RWPE1 (cell line): Measurements from ENCODE around the gene OLIG1.

Experiments
- CTCF ChIA-PET: fragments of 350-600 bp; sonication (Branson Sonifier 250); formaldehyde crosslinking; extraction: SDS; loops from one replicate; lab custom pipeline; 2021; lab: Yijun Ruan, JAX
- POLR2A ChIA-PET: fragments of 400-600 bp; formaldehyde crosslinking; extraction: SDS; loops from one replicate; lab custom pipeline; 2020; ENCODE audit warnings: antibody characterized with exemption; ENCODE audit not compliant: low non-redundant PET; lab: Yijun Ruan, JAX
- DNase-seq: peaks from one replicate; pipeline ENCODE4 v3.0.0; 2012; ENCODE audit warnings: low spot score
- H3K27ac ChIP-seq: fragments of 450-650 bp; 2 replicates; pipeline ENCODE4 v1.5.1; 2017
- CTCF ChIP-seq: fragments of 450-650 bp; conservative IDR thresholded peaks from 2 replicates; pipeline ENCODE4 v1.5.1; 2017; ENCODE audit warnings: low read depth, mild to moderate bottlenecking

Gene OLIG1

GRCh38 chr21:33030633-33031032 is 39.3 kb upstream of the OLIG1 start:
- DNase-seq = no peak
- ChIA-PET CTCF (no interaction called here), POLR2A (no interaction called here)
- TF ChIP-seq CTCF = no peak
- no peak overlapping the region for H3K27ac ChIP-seq

GRCh38 chr21:33031152-33031911 is 38.6 kb upstream of the OLIG1 start:
- no peak for TF ChIP-seq CTCF
- H3K27ac ChIP-seq = no peak overlapping the region
- no peak for DNase-seq
- ChIA-PET CTCF (no interaction called here), POLR2A (no interaction called here)

GRCh38 chr21:33032434-33033047 is 37.4 kb upstream of the OLIG1 start:
- no peak for TF ChIP-seq CTCF
- no peak overlapping the region for H3K27ac ChIP-seq
- ChIA-PET CTCF (interaction anchor here (0.6 kb wide), 1 partner anchor 114 kb away, joined by 3 read pairs; no protein-coding TSS in a partner anchor), POLR2A (no interaction called here)
- DNase-seq = no peak

- DNase-seq = no peak
- H3K27ac ChIP-seq = no peak overlapping the region
- ChIA-PET CTCF (no interaction called here), POLR2A (no interaction called here)
- no peak for TF ChIP-seq CTCF
These were observed 36.6 kb upstream of the OLIG1 start for GRCh38 chr21:33033094-33033951.

GRCh38 chr21:33033961-33034413 is 36.0 kb upstream of the OLIG1 start:
- H3K27ac ChIP-seq = no peak overlapping the region
- no peak for DNase-seq
- CTCF ChIA-PET = no interaction called here
- TF ChIP-seq CTCF = no peak
- POLR2A ChIA-PET = no interaction called here

- DNase-seq = no peak
- no peak for TF ChIP-seq CTCF
- ChIA-PET POLR2A (no interaction called here), CTCF (no interaction called here)
- no peak overlapping the region for H3K27ac ChIP-seq
These were observed 34.8 kb upstream of the OLIG1 start for GRCh38 chr21:33035147-33035546.
